Lower lobe of right lung (tissue), 2 donors: ENCODE results near the gene PRR29. TPM values are rescaled to one million over a fixed set of nuclear protein-coding genes. Genes with fewer than 3 reads are reported as not detected.

Experiments used
- ATAC-seq, 2 donors: fragments of 200-7000 bp; cut with Tn5 transposase; one replicate each; pipeline ENCODE4 v1.9.1; 2020 to 2022; ENCODE audit warnings: mild to moderate bottlenecking in 2 of 2, moderate library complexity in 2 of 2
- DNase-seq: peaks from one replicate; pipeline ENCODE4 v3.0.0-alpha.2; 2020
- H3K27ac ChIP-seq: fragments of 200-600 bp; one replicate; pipeline ENCODE4 v1.8.0; 2022
- H3K27me3 ChIP-seq: fragments of 200-600 bp; one replicate; pipeline ENCODE4 v1.8.0; 2022; ENCODE audit warnings: low read depth
- H3K36me3 ChIP-seq: fragments of 200-600 bp; one replicate; pipeline ENCODE4 v1.8.0; 2022; ENCODE audit warnings: mild to moderate bottlenecking
- H3K4me1 ChIP-seq: fragments of 200-600 bp; one replicate; pipeline ENCODE4 v1.8.0; 2022
- H3K4me3 ChIP-seq: fragments of 200-600 bp; one replicate; pipeline ENCODE4 v1.8.0; 2022; ENCODE audit warnings: mild to moderate bottlenecking
- H3K9me3 ChIP-seq: fragments of 200-600 bp; one replicate; pipeline ENCODE4 v1.8.0; 2022
- CTCF ChIP-seq: fragments of 200-600 bp; IDR thresholded peaks from one replicate; pipeline ENCODE4 v1.8.0; 2022; ENCODE audit warnings: antibody characterized with exemption, mild to moderate bottlenecking
- intact Hi-C: fragments of 100-400 bp; cut with DNase I; formaldehyde crosslinking; loops from one replicate; pipeline ENCODE4 v1.11.0; 2022
- total RNA-seq: library from RNA; stranded (reverse); fragmentation: NEBNext Ultra II Directional; extraction: Animal tissue kit (Norgen Biotek cat#: 25700); gene quantifications from one replicate; pipeline ENCODE4 v1.2.1, GENCODE V29; 2021
- donor health status: DM: no; HTN: yes; CAD: no; lungs with severe emphysema.

The PRR29 gene
- total RNA-seq, 1 donor from 2014 or later = 11.3 TPM

- Histone ChIP-seq H3K36me3 (no peaks in the 10 kb centered on the region), H3K9me3 (no peaks in the 10 kb centered on the region), H3K4me3 (no peak overlapping the region), H3K4me1 (peaks cover 63% of the 10 kb centered on the region), H3K27me3 (no peaks in the 10 kb centered on the region), H3K27ac (peak overlapping the region; percentile 73)
- ATAC-seq = peak; percentile 70 to 79
- intact Hi-C loops = no loop called here
- TF ChIP-seq CTCF = no peak
- DNase-seq = no peak
Measured at GRCh38 chr17:63984651-63985386, 13.3 kb upstream of the PRR29 start.

GRCh38 chr17:63985387-63986140, 12.6 kb upstream of the PRR29 start:
- Histone ChIP-seq H3K9me3 (no peaks in the 10 kb centered on the region), H3K36me3 (no peaks in the 10 kb centered on the region), H3K27ac (peak overlapping the region; percentile 69), H3K27me3 (peaks cover 3% of the 10 kb centered on the region), H3K4me3 (no peak overlapping the region), H3K4me1 (peaks cover 63% of the 10 kb centered on the region)
- no peak for ATAC-seq
- intact Hi-C loops = no loop called here
- no peak for TF ChIP-seq CTCF
- DNase-seq = no peak

GRCh38 chr17:63986821-63987220, 11.3 kb upstream of the PRR29 start:
- peaks cover 6% of the 10 kb centered on the region for H3K27me3 ChIP-seq
- intact Hi-C loops = no loop called here
- no peak overlapping the region for H3K27ac ChIP-seq
- peaks cover 58% of the 10 kb centered on the region for H3K4me1 ChIP-seq
- DNase-seq (no peak), ATAC-seq (no peak)
- H3K36me3 ChIP-seq = no peaks in the 10 kb centered on the region
- no peak for TF ChIP-seq CTCF
- H3K4me3 ChIP-seq = no peak overlapping the region
- H3K9me3 ChIP-seq = no peaks in the 10 kb centered on the region

GRCh38 chr17:63987221-63988126, 10.7 kb upstream of the PRR29 start:
- H3K4me3 ChIP-seq = no peak overlapping the region
- no peak overlapping the region for H3K27ac ChIP-seq
- TF ChIP-seq CTCF = no peak
- no peaks in the 10 kb centered on the region for H3K36me3 ChIP-seq
- ATAC-seq = no peak
- DNase-seq = no peak
- peaks cover 6% of the 10 kb centered on the region for H3K27me3 ChIP-seq
- peaks cover 58% of the 10 kb centered on the region for H3K4me1 ChIP-seq
- intact Hi-C loops = no loop called here
- no peaks in the 10 kb centered on the region for H3K9me3 ChIP-seq

GRCh38 chr17:63988127-63988478, 10.0 kb upstream of the PRR29 start:
- Histone ChIP-seq H3K36me3 (no peaks in the 10 kb centered on the region), H3K4me3 (no peak overlapping the region), H3K4me1 (peaks cover 53% of the 10 kb centered on the region), H3K27me3 (peaks cover 6% of the 10 kb centered on the region), H3K27ac (no peak overlapping the region), H3K9me3 (no peaks in the 10 kb centered on the region)
- ATAC-seq = no peak
- intact Hi-C loops = no loop called here
- TF ChIP-seq CTCF = no peak
- no peak for DNase-seq
